Measurements from ENCODE around the gene WNK2.
"Not testable (repeated sequence)": the region's sequence is repeated elsewhere in the genome, so short reads cannot be mapped to it uniquely, and the experiment has no call there.

Gene WNK2

GRCh38 chr9:93240891-93241334, 57.0 kb downstream of the WNK2 start:
- no peak for DNase-seq

GRCh38 chr9:93243112-93243511, 59.2 kb downstream of the WNK2 start:
- no peak for DNase-seq

GRCh38 chr9:93244101-93244500, 60.2 kb downstream of the WNK2 start:
- no peak for DNase-seq

- DNase-seq, result no peak
These were observed 60.8 kb downstream of the WNK2 start for GRCh38 chr9:93244510-93245436.

- no peak for DNase-seq
These were observed 61.6 kb downstream of the WNK2 start for GRCh38 chr9:93245437-93245970.

GRCh38 chr9:93246111-93246510, 62.2 kb downstream of the WNK2 start:
- no peak for DNase-seq

GRCh38 chr9:93246526-93246925, 62.6 kb downstream of the WNK2 start:
- no peak for DNase-seq

GRCh38 chr9:93247099-93247865, 63.3 kb downstream of the WNK2 start:
- DNase-seq, result no peak

- DNase-seq, result no peak
These were observed 64.0 kb downstream of the WNK2 start for GRCh38 chr9:93247892-93248291.

- DNase-seq, result no peak
These were observed 64.6 kb downstream of the WNK2 start for GRCh38 chr9:93248386-93249040.

GRCh38 chr9:93250185-93250584, 66.2 kb downstream of the WNK2 start:
- DNase-seq, result no peak

GRCh38 chr9:93251309-93251708, 67.4 kb downstream of the WNK2 start:
- not testable (repeated sequence) for DNase-seq

- no peak for DNase-seq
These were observed 68.3 kb downstream of the WNK2 start for GRCh38 chr9:93252116-93252780.

- DNase-seq, result no peak
These were observed 69.0 kb downstream of the WNK2 start for GRCh38 chr9:93252781-93253530.

- DNase-seq, result no peak
These were observed 69.7 kb downstream of the WNK2 start for GRCh38 chr9:93253633-93254032.

- DNase-seq, result no peak
These were observed 70.1 kb downstream of the WNK2 start for GRCh38 chr9:93254061-93254481.

- peak; percentile 20 to 38 for DNase-seq
These were observed 71.0 kb downstream of the WNK2 start for GRCh38 chr9:93254806-93255493.

- DNase-seq, result no peak
These were observed 71.5 kb downstream of the WNK2 start for GRCh38 chr9:93255494-93255867.

- no peak for DNase-seq
These were observed 72.3 kb downstream of the WNK2 start for GRCh38 chr9:93255994-93256877.

Data from NCI-H187 (cell line).